Mesenchymal stem cell (in vitro differentiated cells and primary cell): ENCODE measurements around the gene CFH.

Experiments
- DNase-seq: peaks from one replicate; pipeline ENCODE4 v3.0.0-alpha.2; 2013
- H2AFZ ChIP-seq: one replicate; pipeline ENCODE4 v1.6.1; 2013; ENCODE audit warnings: low read depth, mild to moderate bottlenecking, control low read depth, inconsistent platforms, low read length, moderate library complexity
- H2AK5ac ChIP-seq: 2 replicates; pipeline ENCODE4 v1.6.1; 2013; ENCODE audit warnings: low read length, moderate library complexity, mild to moderate bottlenecking, inconsistent platforms; ENCODE audit not compliant: severe bottlenecking
- H2BK120ac ChIP-seq: one replicate; pipeline ENCODE4 v1.6.1; 2013; ENCODE audit warnings: low read depth, mild to moderate bottlenecking, inconsistent platforms, low read length, moderate library complexity
- H2BK12ac ChIP-seq, 2 experiments: one replicate each; pipeline ENCODE4 v1.6.1; 2013; ENCODE audit warnings: inconsistent platforms in 2 of 2, low read length in 2 of 2, mild to moderate bottlenecking in 2 of 2, moderate library complexity in 2 of 2, control low read depth in 1 of 2
- H2BK15ac ChIP-seq: one replicate; pipeline ENCODE4 v1.6.1; 2013; ENCODE audit warnings: mild to moderate bottlenecking, low read depth, inconsistent platforms; ENCODE audit not compliant: poor library complexity, severe bottlenecking
- H2BK5ac ChIP-seq: 2 replicates; pipeline ENCODE4 v1.6.1; 2013; ENCODE audit warnings: low read depth, mild to moderate bottlenecking, low read length, control low read depth, inconsistent platforms; ENCODE audit not compliant: poor library complexity, severe bottlenecking
- H3K14ac ChIP-seq, 2 experiments: one replicate each; pipeline ENCODE4 v1.6.1; 2013; ENCODE audit warnings: inconsistent platforms in 2 of 2, low read length in 2 of 2, control low read depth in 1 of 2, mild to moderate bottlenecking in 1 of 2, moderate library complexity in 1 of 2
- H3K18ac ChIP-seq, 2 experiments: one replicate each; pipeline ENCODE4 v1.6.1; 2013; ENCODE audit warnings: inconsistent platforms in 2 of 2, low read length in 2 of 2, control low read depth in 1 of 2, low read depth in 1 of 2, mild to moderate bottlenecking in 1 of 2
- H3K23ac ChIP-seq, 2 experiments: one replicate each; pipeline ENCODE4 v1.6.1; 2013; ENCODE audit warnings: inconsistent platforms in 2 of 2, low read length in 2 of 2, mild to moderate bottlenecking in 2 of 2, moderate library complexity in 2 of 2, control low read depth in 1 of 2
- H3K27ac ChIP-seq: 2 replicates; pipeline ENCODE4 v1.5.1; 2013; ENCODE audit warnings: mild to moderate bottlenecking, moderate library complexity, low read length, control low read depth, inconsistent platforms; ENCODE audit not compliant: poor library complexity, severe bottlenecking
- H3K27me3 ChIP-seq, 2 experiments: 2 replicates each; pipeline versions ENCODE4 v1.6.1 to v1.7.0; 2013; ENCODE audit warnings: low read length in 2 of 2, mild to moderate bottlenecking in 2 of 2, moderate library complexity in 2 of 2, control low read depth in 1 of 2, inconsistent platforms in 1 of 2; ENCODE audit not compliant: control insufficient read depth in 1 of 2, insufficient read depth in 1 of 2
- H3K36me3 ChIP-seq, 2 experiments: 2 replicates each; pipeline versions ENCODE4 v1.6.1 to v1.7.0; 2013; ENCODE audit warnings: low read length in 2 of 2, control low read depth in 1 of 2, inconsistent platforms in 1 of 2, low read depth in 1 of 2, mild to moderate bottlenecking in 1 of 2; ENCODE audit not compliant: insufficient read depth in 2 of 2, control insufficient read depth in 1 of 2
- H3K4ac ChIP-seq, 2 experiments: one replicate each; pipeline ENCODE4 v1.6.1; 2013; ENCODE audit warnings: inconsistent platforms in 2 of 2, low read length in 2 of 2, mild to moderate bottlenecking in 2 of 2, moderate library complexity in 2 of 2, control low read depth in 1 of 2, low read depth in 1 of 2
- H3K4me1 ChIP-seq: 2 replicates; pipeline ENCODE4 v1.6.1; 2013; ENCODE audit warnings: low read depth, low read length, control low read depth; ENCODE audit not compliant: control insufficient read depth, insufficient read depth
- H3K4me2 ChIP-seq: 2 replicates; pipeline ENCODE4 v1.6.1; 2013; ENCODE audit warnings: low read length, mild to moderate bottlenecking, inconsistent platforms; ENCODE audit not compliant: poor library complexity, severe bottlenecking
- H3K4me3 ChIP-seq, 2 experiments: 2 replicates each; pipeline versions ENCODE4 v1.5.1 to v1.7.0; 2013; ENCODE audit warnings: low read length in 2 of 2, mild to moderate bottlenecking in 2 of 2, control low read depth in 1 of 2, low read depth in 1 of 2; ENCODE audit not compliant: insufficient read depth in 1 of 2
- H3K79me1 ChIP-seq: replicated peaks from 2 replicates; pipeline ENCODE4 v1.6.1; 2013; ENCODE audit warnings: mild to moderate bottlenecking, control low read depth, low read length, inconsistent platforms; ENCODE audit not compliant: poor library complexity, severe bottlenecking
- H3K9ac ChIP-seq: 2 replicates; pipeline ENCODE4 v1.7.0; 2013; ENCODE audit warnings: mild to moderate bottlenecking, low read length, moderate library complexity
- H3K9me3 ChIP-seq: 2 replicates; pipeline ENCODE4 v1.7.0; 2013; ENCODE audit warnings: mild to moderate bottlenecking, low read length; ENCODE audit not compliant: control insufficient read depth
- H4K8ac ChIP-seq: one replicate; pipeline ENCODE4 v1.6.1; 2013; ENCODE audit warnings: inconsistent platforms, mild to moderate bottlenecking, low read length, moderate library complexity
- H4K91ac ChIP-seq: one replicate; pipeline ENCODE4 v1.6.1; 2013; ENCODE audit warnings: mild to moderate bottlenecking, low read length, inconsistent platforms
- WGBS: methylation state at CpG from one replicate; pipeline ENCODE4 v1.1.7; 2013; ENCODE audit warnings: mixed read lengths; 5-methylcytosine and 5-hydroxymethylcytosine counted together

The CFH gene

DNA sequence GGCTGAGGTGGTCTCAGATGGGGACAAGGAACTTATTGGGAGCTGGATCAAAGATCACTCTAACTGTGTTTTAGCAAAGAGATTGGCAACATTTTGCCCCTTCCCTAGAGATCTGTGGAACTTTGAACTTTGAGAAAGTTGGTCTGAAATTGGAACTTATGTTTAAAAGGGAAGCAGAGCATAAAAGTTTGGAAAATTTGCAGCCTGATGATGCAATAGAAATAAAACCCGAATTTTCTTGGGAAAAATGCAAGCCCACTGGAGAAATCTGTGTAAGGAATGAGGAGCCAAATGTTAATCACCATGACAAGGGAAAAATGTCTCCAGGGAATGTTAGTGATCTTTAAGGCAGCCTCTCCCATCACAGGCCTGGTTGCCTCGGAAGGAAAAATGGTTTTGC lies 17.2 kb downstream of the CFH start:
- H3K79me1 ChIP-seq: peaks cover 21% of the 10 kb centered on the region
- no peaks in the 10 kb centered on the region for H3K27me3 ChIP-seq
- no peak overlapping the region for H4K91ac ChIP-seq
- H2BK12ac ChIP-seq: no peak overlapping the region
- H2BK120ac ChIP-seq: no peak overlapping the region
- H3K18ac ChIP-seq: no peak overlapping the region
- no peak overlapping the region for H3K9ac ChIP-seq
- no peak overlapping the region for H3K27ac ChIP-seq
- H3K23ac ChIP-seq: no peak overlapping the region
- H3K36me3 ChIP-seq: peaks cover 0 to 20% of the 10 kb centered on the region in 2 experiments
- peaks cover 11% of the 10 kb centered on the region for H3K9me3 ChIP-seq
- 88% methylated on average over 2 of the region's 2 CpGs for WGBS
- H3K4me1 ChIP-seq: no peaks in the 10 kb centered on the region
- H2BK5ac ChIP-seq: no peak overlapping the region
- H3K14ac ChIP-seq: no peak overlapping the region
- H2BK15ac ChIP-seq: no peak overlapping the region
- H3K4me3 ChIP-seq: no peak overlapping the region
- H4K8ac ChIP-seq: no peak overlapping the region
- H3K4ac ChIP-seq: no peak overlapping the region
- no peak for DNase-seq
- no peak overlapping the region for H3K4me2 ChIP-seq
- H2AK5ac ChIP-seq: no peak overlapping the region
- no peak overlapping the region for H2AFZ ChIP-seq

DNA sequence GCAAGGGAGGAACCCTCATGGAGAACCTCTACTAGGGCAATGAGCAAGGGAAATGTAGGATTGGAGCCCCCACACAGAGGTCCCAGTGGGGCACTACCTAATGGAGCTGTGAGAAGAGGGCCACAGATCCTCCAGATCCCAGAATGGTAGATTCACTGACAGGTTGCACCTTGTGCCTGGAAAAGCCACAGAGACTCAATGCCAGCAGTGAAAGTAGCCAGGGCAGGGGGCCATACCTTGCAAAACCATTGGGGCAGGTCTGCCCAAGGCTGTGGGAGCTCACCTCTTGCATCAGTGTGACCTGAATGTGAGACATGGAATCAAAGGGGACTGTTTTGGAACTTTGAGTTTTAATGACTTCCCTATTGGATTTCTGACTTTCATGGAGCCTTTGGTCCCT lies 17.9 kb downstream of the CFH start:
- no peak overlapping the region for H2BK5ac ChIP-seq
- H2AK5ac ChIP-seq: no peak overlapping the region
- no peak for DNase-seq
- peaks cover 11% of the 10 kb centered on the region for H3K9me3 ChIP-seq
- no peak overlapping the region for H2BK15ac ChIP-seq
- H3K4me2 ChIP-seq: no peak overlapping the region
- no peak overlapping the region for H3K14ac ChIP-seq
- H2BK12ac ChIP-seq: no peak overlapping the region
- H3K23ac ChIP-seq: no peak overlapping the region
- peaks cover 0 to 19% of the 10 kb centered on the region in 2 experiments for H3K36me3 ChIP-seq
- H3K27ac ChIP-seq: no peak overlapping the region
- H3K79me1 ChIP-seq: peaks cover 20% of the 10 kb centered on the region
- H3K27me3 ChIP-seq: no peaks in the 10 kb centered on the region
- H4K8ac ChIP-seq: no peak overlapping the region
- no peak overlapping the region for H2BK120ac ChIP-seq
- H3K4ac ChIP-seq: no peak overlapping the region
- no peak overlapping the region for H3K18ac ChIP-seq
- H3K9ac ChIP-seq: no peak overlapping the region
- no peak overlapping the region for H4K91ac ChIP-seq
- no peak overlapping the region for H3K4me3 ChIP-seq
- H3K4me1 ChIP-seq: no peaks in the 10 kb centered on the region
- no peak overlapping the region for H2AFZ ChIP-seq

DNA sequence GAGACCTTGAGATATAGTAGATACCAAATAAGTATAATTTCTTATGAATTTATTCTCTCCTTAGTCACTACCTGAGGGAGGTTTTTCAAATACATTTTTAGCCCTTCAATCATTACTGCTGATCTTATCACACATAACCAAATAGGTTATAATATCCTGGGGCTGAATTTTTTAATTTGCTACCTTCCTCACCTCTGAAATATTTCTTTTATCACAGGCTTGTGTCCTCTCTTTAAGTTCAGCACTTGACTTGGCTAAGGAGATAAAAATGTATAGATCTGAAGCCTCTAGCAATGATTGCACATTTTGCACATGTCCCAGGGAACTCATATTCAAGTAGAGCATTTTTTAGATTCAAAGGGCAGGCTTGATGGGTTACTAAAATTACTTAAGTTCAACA lies 23.1 kb downstream of the CFH start:
- no peak overlapping the region for H2BK5ac ChIP-seq
- no peak overlapping the region for H4K91ac ChIP-seq
- H3K18ac ChIP-seq: no peak overlapping the region
- H3K4ac ChIP-seq: no peak overlapping the region
- no peak overlapping the region for H2AFZ ChIP-seq
- no peak overlapping the region for H2BK12ac ChIP-seq
- DNase-seq: no peak
- no peak overlapping the region for H4K8ac ChIP-seq
- no peaks in the 10 kb centered on the region for H3K27me3 ChIP-seq
- no peak overlapping the region for H3K23ac ChIP-seq
- H3K79me1 ChIP-seq: peaks cover 4% of the 10 kb centered on the region
- H2BK120ac ChIP-seq: no peak overlapping the region
- H3K9me3 ChIP-seq: no peaks in the 10 kb centered on the region
- H3K4me2 ChIP-seq: no peak overlapping the region
- peaks cover 0 to 4% of the 10 kb centered on the region in 2 experiments for H3K36me3 ChIP-seq
- H3K4me1 ChIP-seq: peaks cover 1% of the 10 kb centered on the region
- no peak overlapping the region for H3K27ac ChIP-seq
- no peak overlapping the region for H3K4me3 ChIP-seq
- H2BK15ac ChIP-seq: no peak overlapping the region
- no peak overlapping the region for H3K9ac ChIP-seq
- no peak overlapping the region for H2AK5ac ChIP-seq
- no peak overlapping the region for H3K14ac ChIP-seq

DNA sequence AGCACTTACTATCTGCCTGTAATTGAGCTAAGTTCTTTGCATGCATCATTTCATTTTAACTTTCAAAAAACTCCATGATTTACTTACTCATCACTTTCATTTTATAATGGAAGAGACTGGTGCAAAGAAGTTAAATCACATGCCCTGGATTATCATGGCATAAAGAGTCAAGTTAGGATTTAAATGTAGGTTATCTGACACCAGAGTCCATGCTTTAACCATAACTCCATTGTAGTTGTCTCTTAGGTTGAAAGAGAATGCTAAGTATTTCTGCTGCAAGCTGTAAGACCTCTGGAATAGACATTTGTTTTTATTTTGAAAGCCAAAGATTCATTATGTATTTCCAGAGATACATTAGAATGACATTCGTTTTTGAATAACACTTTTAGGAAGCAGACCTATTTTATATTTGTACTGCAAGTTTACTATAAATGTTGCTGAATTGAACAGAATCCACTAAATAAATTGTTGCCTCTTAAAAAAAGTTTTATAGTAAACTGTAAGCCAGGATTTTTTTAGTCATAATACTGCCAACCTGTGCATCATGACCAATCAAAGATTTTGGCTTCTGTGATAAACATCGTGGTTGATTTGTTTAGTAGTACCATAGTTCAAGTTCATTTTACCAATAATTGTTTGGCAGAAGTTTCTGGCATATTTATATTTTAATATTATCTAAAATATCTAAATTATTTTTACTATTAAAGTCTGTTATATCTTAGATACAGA lies 26.1 kb downstream of the CFH start:
- no peak overlapping the region for H2BK120ac ChIP-seq
- H3K4me3 ChIP-seq: no peak overlapping the region
- no peak overlapping the region for H4K91ac ChIP-seq
- no peak overlapping the region for H3K4me2 ChIP-seq
- no peaks in the 10 kb centered on the region for H3K79me1 ChIP-seq
- DNase-seq: no peak
- H3K18ac ChIP-seq: no peak overlapping the region
- no peak overlapping the region for H2BK12ac ChIP-seq
- H2AFZ ChIP-seq: no peak overlapping the region
- H3K23ac ChIP-seq: no peak overlapping the region
- peak overlapping the region; percentile 72 for H3K27ac ChIP-seq
- no peak overlapping the region for H3K9ac ChIP-seq
- peaks cover 1% of the 10 kb centered on the region for H3K4me1 ChIP-seq
- no CpG with 5 or more reads among the region's 2 CpGs for WGBS
- H2BK15ac ChIP-seq: no peak overlapping the region
- no peak overlapping the region for H2AK5ac ChIP-seq
- H4K8ac ChIP-seq: no peak overlapping the region
- H2BK5ac ChIP-seq: no peak overlapping the region
- no peak overlapping the region for H3K4ac ChIP-seq
- no peaks in the 10 kb centered on the region for H3K27me3 ChIP-seq
- H3K9me3 ChIP-seq: no peaks in the 10 kb centered on the region
- no peak overlapping the region for H3K14ac ChIP-seq
- peaks cover 0 to 4% of the 10 kb centered on the region in 2 experiments for H3K36me3 ChIP-seq
